Body of pancreas (tissue), 4 donors: ENCODE data around the gene RPS6KB2. TPM values are rescaled to one million over a fixed set of nuclear protein-coding genes. Genes with fewer than 3 reads are reported as not detected.
A peak's percentile ranks its signal among the peaks of the same experiment; 100 is the strongest.

Source experiments
- ATAC-seq: fragments of 150-250 bp; one replicate; pipeline ENCODE4 v1.9.1; 2016
- DNase-seq, 4 donors: peaks; one replicate each; pipeline ENCODE4 v3.0.0-alpha.2; 2019
- H3K27ac ChIP-seq, 4 donors: fragments of 200-600 bp; sonication (generic); 1 replicate in 3 of 4; 2 replicates in 1 of 4; pipeline versions ENCODE4 v1.5.1 to v1.6.1; 2016 to 2019; ENCODE audit warnings: mild to moderate bottlenecking in 1 of 4, mixed read lengths in 1 of 4, moderate library complexity in 1 of 4
- H3K27me3 ChIP-seq, 2 donors: fragments of 200-600 bp; sonication (generic); one replicate each; pipeline ENCODE4 v1.6.0; 2016; ENCODE audit warnings: mild to moderate bottlenecking in 1 of 2
- H3K36me3 ChIP-seq, 2 donors: fragments of 200-600 bp; sonication (generic); replicated peaks in 1 of 2; 2 replicates each; pipeline ENCODE4 v1.5.1; 2016; ENCODE audit warnings: low read depth in 2 of 2; ENCODE audit not compliant: insufficient read depth in 1 of 2
- H3K4me1 ChIP-seq: fragments of 200-600 bp; sonication (generic); one replicate; pipeline ENCODE4 v1.6.0; 2016
- H3K4me3 ChIP-seq, 2 donors: fragments of 200-600 bp; sonication (generic); 1 replicate in 1 of 2; 2 replicates in 1 of 2; pipeline ENCODE4 v1.5.1; 2016 to 2019
- H3K9me3 ChIP-seq, 3 donors: fragments of 200-600 bp; sonication (generic); 1 replicate in 2 of 3; 2 replicates in 1 of 3; pipeline ENCODE4 v1.5.1; 2016
- POLR2A ChIP-seq, 3 donors: fragments of 450-650 bp; IDR thresholded peaks; one replicate each; pipeline ENCODE4 v1.6.1; 2016; ENCODE audit warnings: antibody characterized with exemption in 3 of 3, mild to moderate bottlenecking in 2 of 3
- WGBS, 2 donors: methylation state at CpG; one replicate each; pipeline ENCODE4 v1.1.5; 2017; 5-methylcytosine and 5-hydroxymethylcytosine counted together
- intact Hi-C: fragments of 100-400 bp; cut with DNase I; formaldehyde crosslinking; loops from one replicate; pipeline ENCODE4 v1.15.1; 2023
- total RNA-seq, 2 donors: library from RNA; depleted of rRNA; stranded (reverse); fragments of >200 nt; gene quantifications; one replicate each; pipeline ENCODE4 v1.1.0, GENCODE V29; 2016
- TF ChIP-seq, protein P1 (sequence below), 7 experiments: fragments of 450-650 bp in 4 of 7; fragments of 200-600 bp in 3 of 7; sonication (generic) in 3 of 7; IDR thresholded peaks; one replicate each; pipeline ENCODE4 v1.5.1; 2016 to 2019; ENCODE audit warnings: antibody characterized with exemption in 7 of 7

RPS6KB2 gene
- total RNA-seq, 2 donors from 2014 or later: 34.9 to 36.1 TPM

GRCh38 chr11:67451658-67451976, 23.3 kb downstream of the RPS6KB2 start:
- 89% methylated on average over 14 of the region's 14 CpGs; no CpG with 5 or more reads in 1 of the 2 donors for WGBS, 2 donors
- DNase-seq (no peak), ATAC-seq (no peak)
- Histone ChIP-seq H3K4me3 (no peak overlapping the region), H3K36me3 (no peaks in the 10 kb centered on the region), H3K27me3 (no peaks in the 10 kb centered on the region), H3K9me3 (no peaks in the 10 kb centered on the region), H3K4me1 (peaks cover 8% of the 10 kb centered on the region), H3K27ac (no peak overlapping the region)
- intact Hi-C loops: no loop called here
- TF ChIP-seq, protein P1, sequence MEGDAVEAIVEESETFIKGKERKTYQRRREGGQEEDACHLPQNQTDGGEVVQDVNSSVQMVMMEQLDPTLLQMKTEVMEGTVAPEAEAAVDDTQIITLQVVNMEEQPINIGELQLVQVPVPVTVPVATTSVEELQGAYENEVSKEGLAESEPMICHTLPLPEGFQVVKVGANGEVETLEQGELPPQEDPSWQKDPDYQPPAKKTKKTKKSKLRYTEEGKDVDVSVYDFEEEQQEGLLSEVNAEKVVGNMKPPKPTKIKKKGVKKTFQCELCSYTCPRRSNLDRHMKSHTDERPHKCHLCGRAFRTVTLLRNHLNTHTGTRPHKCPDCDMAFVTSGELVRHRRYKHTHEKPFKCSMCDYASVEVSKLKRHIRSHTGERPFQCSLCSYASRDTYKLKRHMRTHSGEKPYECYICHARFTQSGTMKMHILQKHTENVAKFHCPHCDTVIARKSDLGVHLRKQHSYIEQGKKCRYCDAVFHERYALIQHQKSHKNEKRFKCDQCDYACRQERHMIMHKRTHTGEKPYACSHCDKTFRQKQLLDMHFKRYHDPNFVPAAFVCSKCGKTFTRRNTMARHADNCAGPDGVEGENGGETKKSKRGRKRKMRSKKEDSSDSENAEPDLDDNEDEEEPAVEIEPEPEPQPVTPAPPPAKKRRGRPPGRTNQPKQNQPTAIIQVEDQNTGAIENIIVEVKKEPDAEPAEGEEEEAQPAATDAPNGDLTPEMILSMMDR (IDR thresholded peaks at IDR 0.05): no peak
- TF ChIP-seq POLR2A (IDR thresholded peaks at IDR 0.05): no peak

- intact Hi-C loops: no loop called here
- ATAC-seq (peak; percentile 70), DNase-seq (peak; percentile 55 to 84 (median 72))
- H3K27me3 ChIP-seq: no peaks in the 10 kb centered on the region
- no peaks in the 10 kb centered on the region for H3K36me3 ChIP-seq
- H3K27ac ChIP-seq: peak within 1 kb of the TSS in 2 of 4 donors; percentile 41 to 56
- H3K4me3 ChIP-seq: no peak within 1 kb of the TSS
- no peak for TF ChIP-seq POLR2A (IDR thresholded peaks at IDR 0.05)
- TF ChIP-seq, protein P1 (IDR thresholded peaks at IDR 0.05): peak in 2 of 7 experiments; percentile 1 to 10
- H3K9me3 ChIP-seq: no peaks in the 10 kb centered on the region
- 75 to 84% methylated on average over 6 to 24 of the region's 33 CpGs for WGBS, 2 donors
- H3K4me1 ChIP-seq: peaks cover 8% of the 10 kb centered on the region
These were observed 24.1 kb downstream of the RPS6KB2 start, which contains the start of gene GPR152 for GRCh38 chr11:67452141-67452952. Gene GPR152 (minus strand): TSS chr11:67452729. CDS start chr11:67452724, 5 bp downstream.

- Histone ChIP-seq H3K4me1 (peaks cover 8% of the 10 kb centered on the region), H3K4me3 (no peak overlapping the region), H3K27me3 (no peaks in the 10 kb centered on the region), H3K9me3 (no peaks in the 10 kb centered on the region), H3K36me3 (no peaks in the 10 kb centered on the region), H3K27ac (no peak overlapping the region)
- intact Hi-C loops: no loop called here
- 90 to 92% methylated on average over 10 to 20 of the region's 21 CpGs for WGBS, 2 donors
- TF ChIP-seq, protein P1 (IDR thresholded peaks at IDR 0.05): no peak
- TF ChIP-seq POLR2A (IDR thresholded peaks at IDR 0.05): no peak
- no peak for DNase-seq
- ATAC-seq: no peak
These were observed 25.8 kb downstream of the RPS6KB2 start for GRCh38 chr11:67453816-67454732.

DNA sequence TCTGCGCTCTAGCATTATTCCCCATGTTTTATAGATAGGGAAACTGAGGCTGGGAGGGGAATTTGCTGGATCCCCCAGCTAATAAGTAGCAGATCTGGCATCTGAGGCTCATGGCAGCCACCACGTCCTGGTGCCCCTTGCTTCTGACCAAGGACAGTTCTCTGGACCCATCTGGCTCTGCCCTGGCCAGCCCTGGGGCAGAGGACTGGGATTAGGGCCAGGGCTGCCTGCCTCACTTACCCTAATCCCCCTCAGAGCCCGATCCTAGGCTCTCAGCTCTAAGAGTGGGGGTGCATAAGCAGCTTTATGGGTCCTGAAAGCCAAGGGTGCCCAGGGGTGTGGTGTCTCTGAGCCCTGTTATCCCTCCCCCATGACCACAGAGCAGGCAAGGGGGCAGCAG, 26.8 kb downstream of the RPS6KB2 start, which contains the start of gene CABP4:
Gene CABP4, plus strand, starts transcription at position 301 of the 400 bp plus-strand sequence. Its CDS starts 70 bp downstream, at position 371.
- Histone ChIP-seq H3K27ac (no peak within 1 kb of the TSS), H3K4me1 (peaks cover 8% of the 10 kb centered on the region), H3K27me3 (no peaks in the 10 kb centered on the region), H3K36me3 (no peaks in the 10 kb centered on the region), H3K9me3 (no peaks in the 10 kb centered on the region), H3K4me3 (no peak within 1 kb of the TSS)
- TF ChIP-seq POLR2A (IDR thresholded peaks at IDR 0.05): no peak
- TF ChIP-seq, protein P1 (IDR thresholded peaks at IDR 0.05): no peak
- DNase-seq (no peak), ATAC-seq (no peak)
- intact Hi-C loops: no loop called here
- 80 to 83% methylated on average over 2 to 3 of the region's 3 CpGs for WGBS, 2 donors
